Measurements from ENCODE around the gene TGFB2. TPM values are rescaled to one million over a fixed set of nuclear protein-coding genes. Genes with fewer than 3 reads are reported as not detected.
A peak's percentile ranks its signal among the peaks of the same experiment; 100 is the strongest.

The TGFB2 gene
- total and polyA plus RNA-seq, 8 donors: 0.35 to 13.6 (median 2.3) TPM; not detected in 1

DNA sequence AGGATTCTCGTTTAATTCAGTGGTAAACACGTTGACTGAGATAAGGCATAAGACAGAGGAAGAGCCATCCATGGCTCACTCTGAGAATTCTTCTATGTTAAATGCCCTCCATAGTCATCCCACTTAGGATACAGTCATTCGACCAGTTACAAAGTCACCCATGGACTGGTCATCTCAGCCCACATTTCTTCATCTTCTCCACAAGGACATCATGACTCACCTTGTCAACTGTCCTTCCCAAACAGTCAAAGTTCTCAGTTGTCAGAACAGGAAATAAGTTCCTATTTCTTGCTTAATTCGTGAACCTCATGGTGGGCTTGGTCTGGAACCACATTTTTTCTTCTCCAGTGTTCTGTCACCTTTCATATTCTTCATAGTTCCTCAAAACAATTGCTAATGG is 133.2 kb downstream of the TGFB2 start:
- TF ChIP-seq POLR2AphosphoS5 (IDR thresholded peaks at IDR 0.05) (no peak), EP300 (IDR thresholded peaks at IDR 0.05) (no peak), POLR2A (IDR thresholded peaks at IDR 0.05) (no peak)
- TF ChIP-seq, protein P1, sequence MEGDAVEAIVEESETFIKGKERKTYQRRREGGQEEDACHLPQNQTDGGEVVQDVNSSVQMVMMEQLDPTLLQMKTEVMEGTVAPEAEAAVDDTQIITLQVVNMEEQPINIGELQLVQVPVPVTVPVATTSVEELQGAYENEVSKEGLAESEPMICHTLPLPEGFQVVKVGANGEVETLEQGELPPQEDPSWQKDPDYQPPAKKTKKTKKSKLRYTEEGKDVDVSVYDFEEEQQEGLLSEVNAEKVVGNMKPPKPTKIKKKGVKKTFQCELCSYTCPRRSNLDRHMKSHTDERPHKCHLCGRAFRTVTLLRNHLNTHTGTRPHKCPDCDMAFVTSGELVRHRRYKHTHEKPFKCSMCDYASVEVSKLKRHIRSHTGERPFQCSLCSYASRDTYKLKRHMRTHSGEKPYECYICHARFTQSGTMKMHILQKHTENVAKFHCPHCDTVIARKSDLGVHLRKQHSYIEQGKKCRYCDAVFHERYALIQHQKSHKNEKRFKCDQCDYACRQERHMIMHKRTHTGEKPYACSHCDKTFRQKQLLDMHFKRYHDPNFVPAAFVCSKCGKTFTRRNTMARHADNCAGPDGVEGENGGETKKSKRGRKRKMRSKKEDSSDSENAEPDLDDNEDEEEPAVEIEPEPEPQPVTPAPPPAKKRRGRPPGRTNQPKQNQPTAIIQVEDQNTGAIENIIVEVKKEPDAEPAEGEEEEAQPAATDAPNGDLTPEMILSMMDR (IDR thresholded peaks at IDR 0.05): no peak
- WGBS, 5 donors: 79 to 86% (median 80%) methylated on average over 4 of the region's 4 CpGs
- Histone ChIP-seq H3K4me3 (no peak overlapping the region), H3K27me3 (no peaks in the 10 kb centered on the region), H3K36me3 (no peaks in the 10 kb centered on the region), H3K9me3 (no peaks in the 10 kb centered on the region), H3K27ac (no peak overlapping the region), H3K4me1 (peaks cover 8 to 44% (median 16%) of the 10 kb centered on the region in 4 donors)
- DNase-seq: no peak
- intact Hi-C loops (cut with DNase I; ENCODE audit: low total_unique reads): no loop called here

DNA sequence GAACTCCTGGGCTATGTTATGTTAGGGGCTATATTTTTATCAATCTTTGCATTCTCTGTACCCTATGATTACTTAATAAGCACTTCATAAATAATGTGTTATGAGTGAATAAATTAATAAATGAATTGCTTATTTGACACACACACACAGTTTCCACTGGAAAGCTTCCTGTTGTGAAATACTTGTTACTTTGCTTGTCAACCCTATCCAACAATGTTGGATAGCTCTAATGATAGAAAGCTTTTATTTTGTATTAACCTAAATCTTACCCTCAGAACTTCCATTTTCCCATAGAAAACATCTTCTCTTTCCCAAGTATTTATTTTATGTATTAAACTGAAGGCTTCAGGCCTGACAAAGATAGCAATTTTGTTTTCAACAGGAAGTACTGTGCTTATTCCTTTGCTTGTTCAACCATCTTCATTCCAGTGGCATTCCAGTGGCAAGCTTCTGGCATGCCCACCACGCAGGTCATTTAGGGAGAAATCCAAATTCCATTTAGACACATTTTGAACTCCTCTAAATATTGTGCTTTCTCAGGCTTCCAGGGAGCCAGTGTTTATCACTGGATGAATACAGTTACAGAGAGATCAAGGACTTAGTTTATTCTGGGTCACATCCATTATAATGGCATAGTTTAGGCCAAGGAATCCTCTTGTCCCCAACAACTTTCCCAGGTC is 134.4 kb downstream of the TGFB2 start:
- H3K36me3 ChIP-seq: no peaks in the 10 kb centered on the region
- no peak for DNase-seq
- no peaks in the 10 kb centered on the region for H3K27me3 ChIP-seq
- intact Hi-C loops (cut with DNase I; ENCODE audit: low total_unique reads): no loop called here
- TF ChIP-seq EP300 (IDR thresholded peaks at IDR 0.05) (no peak), POLR2A (IDR thresholded peaks at IDR 0.05) (no peak), POLR2AphosphoS5 (IDR thresholded peaks at IDR 0.05) (no peak)
- TF ChIP-seq, protein P1 (IDR thresholded peaks at IDR 0.05): no peak
- H3K27ac ChIP-seq: peak overlapping the region in 4 of 5 donors; percentile 58 to 81 (median 68)
- H3K9me3 ChIP-seq: no peaks in the 10 kb centered on the region
- H3K4me3 ChIP-seq: no peak overlapping the region
- 57 to 77% (median 71%) methylated on average over 1 of the region's 1 CpG for WGBS, 5 donors
- H3K4me1 ChIP-seq: peaks cover 8 to 32% (median 16%) of the 10 kb centered on the region in 4 donors

DNA sequence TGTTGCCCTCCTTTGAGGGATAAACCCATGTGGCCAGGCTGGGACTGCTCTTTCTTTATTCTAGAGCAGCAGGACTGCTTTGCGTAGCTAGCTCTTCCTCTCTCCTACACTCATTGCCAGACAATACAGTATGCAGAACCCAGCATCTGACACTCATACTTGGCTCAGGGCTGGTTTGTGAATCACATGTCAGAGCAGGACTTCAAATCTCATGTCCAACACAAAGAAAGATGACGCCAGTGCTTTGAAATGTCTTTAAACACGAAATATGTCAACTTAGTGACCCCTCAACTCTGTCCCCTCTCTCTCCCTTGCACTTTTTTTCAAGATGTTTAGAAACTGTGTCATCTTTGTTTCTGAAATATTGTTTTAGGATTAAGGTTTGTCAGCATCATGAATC is 135.0 kb downstream of the TGFB2 start:
- WGBS, 5 donors: 52 to 86% (median 77%) methylated on average over 3 of the region's 3 CpGs
- H3K4me1 ChIP-seq: peaks cover 8 to 32% (median 16%) of the 10 kb centered on the region in 4 donors
- H3K4me3 ChIP-seq: no peak overlapping the region
- no peaks in the 10 kb centered on the region for H3K36me3 ChIP-seq
- H3K9me3 ChIP-seq: no peaks in the 10 kb centered on the region
- H3K27ac ChIP-seq: peak overlapping the region in 4 of 5 donors; percentile 58 to 81 (median 68)
- no peaks in the 10 kb centered on the region for H3K27me3 ChIP-seq
- intact Hi-C loops (cut with DNase I; ENCODE audit: low total_unique reads): no loop called here
- DNase-seq: peak in 1 of 2 donors; percentile 67
- TF ChIP-seq POLR2AphosphoS5 (IDR thresholded peaks at IDR 0.05) (peak in 1 of 3 donors; percentile 21), POLR2A (IDR thresholded peaks at IDR 0.05) (no peak)

DNA sequence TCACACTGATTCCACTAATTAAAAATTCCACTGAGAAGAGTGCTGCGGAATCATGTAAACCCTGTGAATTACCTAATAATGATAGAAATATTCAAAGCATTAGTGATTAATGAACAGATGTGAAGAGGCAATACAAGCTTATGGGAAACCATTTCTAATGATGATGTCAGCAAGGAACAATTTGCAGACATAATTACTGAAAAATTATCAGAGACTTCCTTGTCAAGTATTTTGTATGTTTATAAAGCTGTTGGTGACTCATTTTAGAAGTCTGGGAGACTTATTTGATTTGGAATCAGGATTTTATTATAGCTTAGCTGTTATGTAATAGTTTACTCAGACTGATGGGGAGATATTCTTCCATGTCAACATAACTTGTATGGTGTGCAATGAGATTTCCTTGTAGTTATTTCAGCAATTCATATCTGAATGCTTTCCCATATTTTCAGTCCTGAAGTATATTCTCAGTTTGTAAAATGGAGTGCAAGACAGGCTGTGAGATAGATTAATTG is 135.5 kb downstream of the TGFB2 start:
- H3K4me3 ChIP-seq: no peak overlapping the region
- peak overlapping the region in 4 of 5 donors; percentile 58 to 81 (median 68) for H3K27ac ChIP-seq
- H3K27me3 ChIP-seq: no peaks in the 10 kb centered on the region
- H3K9me3 ChIP-seq: no peaks in the 10 kb centered on the region
- 39 to 84% (median 67%) methylated on average over 1 of the region's 1 CpG for WGBS, 5 donors
- peak in 2 of 3 donors; percentile 28 to 37 for TF ChIP-seq POLR2AphosphoS5 (IDR thresholded peaks at IDR 0.05)
- TF ChIP-seq POLR2A (IDR thresholded peaks at IDR 0.05): no peak
- TF ChIP-seq, protein P1 (IDR thresholded peaks at IDR 0.05): no peak
- peaks cover 8 to 32% (median 16%) of the 10 kb centered on the region in 4 donors for H3K4me1 ChIP-seq
- peak in 1 of 2 donors; percentile 44 for DNase-seq
- H3K36me3 ChIP-seq: no peaks in the 10 kb centered on the region
- intact Hi-C loops (cut with DNase I; ENCODE audit: low total_unique reads): no loop called here

Measured in stomach (tissue), 9 donors.